GM12878 (cell line): ENCODE measurements around the gene ARHGAP26. TPM values are rescaled to one million over a fixed set of nuclear protein-coding genes. Genes with fewer than 3 reads are reported as not detected.

Experiments
- ATAC-seq: fragments of 200-7000 bp; cut with Tn5 transposase; 3 replicates; pipeline ENCODE4 v1.9.1; 2020; ENCODE audit warnings: mild to moderate bottlenecking, moderate library complexity
- BruUV-seq: library from RNA; stranded (reverse); fragments of 400-500 nt; replicated peaks from 2 replicates; lab custom pipeline; 2021; lab: Mats Ljungman, UMichigan
- CTCF ChIA-PET: fragments of 300-600 bp; sonication (Branson Sonifier 250); formaldehyde crosslinking; extraction: SDS; loops from one replicate; lab custom pipeline; 2021; ENCODE audit warnings: inconsistent platforms; lab: Yijun Ruan, JAX
- POLR2A ChIA-PET: fragments of 350-600 bp; formaldehyde crosslinking; extraction: SDS; loops from one replicate; lab custom pipeline; 2021; ENCODE audit warnings: inconsistent platforms; lab: Charles Lee
- RAD21 ChIA-PET: fragments of 300-600 bp; sonication (Branson Sonifier 250); formaldehyde crosslinking; loops from one replicate; lab custom pipeline; 2023; ENCODE audit warnings: antibody characterized with exemption; ENCODE audit not compliant: unreplicated experiment; lab: Charles Lee
- SMC1A ChIA-PET: fragments of 300-600 bp; sonication (Branson Sonifier 250); formaldehyde crosslinking; loops from one replicate; lab custom pipeline; 2023; ENCODE audit not compliant: unreplicated experiment, uncharacterized antibody; lab: Charles Lee
- DNase-seq: peaks from one replicate; pipeline ENCODE4 v3.0.0-alpha.2; 2011; ENCODE audit warnings: low read depth, low spot score
- FAIRE-seq: peaks from 3 replicates; lab custom pipeline; 2011; peaks lifted over from hg19 to GRCh38; lab: Jason Lieb, UNC
- H2AFZ ChIP-seq: 2 replicates; pipeline ENCODE4 v1.6.0; 2011; ENCODE audit warnings: low read depth, low read length, control low read depth; ENCODE audit not compliant: control insufficient read depth
- H3K27ac ChIP-seq: 2 replicates; pipeline ENCODE4 v1.5.1; 2011; ENCODE audit warnings: control low read depth; ENCODE audit not compliant: control insufficient read depth, insufficient read depth
- H3K27me3 ChIP-seq, 2 experiments: replicated peaks in 1 of 2; 2 replicates each; pipeline versions ENCODE4 v1.6.0 to v1.6.1; 2011; ENCODE audit warnings: low read length in 1 of 2; ENCODE audit not compliant: control insufficient read depth in 2 of 2, insufficient read depth in 2 of 2
- H3K36me3 ChIP-seq, 2 experiments: 2 replicates each; pipeline ENCODE4 v1.5.1; 2011; ENCODE audit warnings: low read length in 1 of 2; ENCODE audit not compliant: control insufficient read depth in 2 of 2, insufficient read depth in 2 of 2
- H3K4me1 ChIP-seq: 2 replicates; pipeline ENCODE4 v1.6.1; 2011; ENCODE audit warnings: mild to moderate bottlenecking, low read length, moderate library complexity, mixed read lengths; ENCODE audit not compliant: control insufficient read depth, insufficient read depth
- H3K4me2 ChIP-seq: 2 replicates; pipeline ENCODE4 v1.6.0; 2011; ENCODE audit warnings: control low read depth; ENCODE audit not compliant: control insufficient read depth, insufficient read depth
- H3K4me3 ChIP-seq: fragments of 200-600 bp; sonication (generic); 2 replicates; pipeline ENCODE4 v1.5.1; 2016
- H3K79me2 ChIP-seq: 2 replicates; pipeline ENCODE4 v1.6.0; 2011; ENCODE audit warnings: low read length; ENCODE audit not compliant: control insufficient read depth, insufficient read depth
- H3K9ac ChIP-seq: 2 replicates; pipeline ENCODE4 v1.8.0; 2011; ENCODE audit warnings: low read length, control low read depth, mixed read lengths; ENCODE audit not compliant: control insufficient read depth, insufficient read depth
- H3K9me3 ChIP-seq: replicated peaks from 3 replicates; pipeline ENCODE4 v1.5.1; 2011; ENCODE audit warnings: mild to moderate bottlenecking, low read length; ENCODE audit not compliant: control insufficient read depth, insufficient read depth
- H4K20me1 ChIP-seq: 2 replicates; pipeline ENCODE4 v1.6.0; 2011; ENCODE audit not compliant: control insufficient read depth, insufficient read depth
- BCL11A ChIP-seq: IDR thresholded peaks from 2 replicates; pipeline ENCODE4 v1.6.1; 2011; ENCODE audit warnings: low read depth, low read length
- BMI1 ChIP-seq: fragments of 450-650 bp; IDR thresholded peaks from 2 replicates; pipeline ENCODE4 v1.6.1; 2016; ENCODE audit warnings: mild to moderate bottlenecking, moderate library complexity, borderline replicate concordance
- CBFB ChIP-seq: IDR thresholded peaks from 2 replicates; pipeline ENCODE4 v1.6.1; 2016; ENCODE audit warnings: antibody characterized with exemption, low read depth
- CBX3 ChIP-seq: fragments of 200-600 bp; sonication (generic); IDR thresholded peaks from 2 replicates; pipeline ENCODE4 v1.6.1; 2016; ENCODE audit warnings: low read depth, borderline replicate concordance
- CHD4 ChIP-seq: fragments of 200-600 bp; sonication (generic); IDR thresholded peaks from 2 replicates; pipeline ENCODE4 v1.6.1; 2016; ENCODE audit warnings: mild to moderate bottlenecking
- GATAD2B ChIP-seq: fragments of 450-650 bp; conservative IDR thresholded peaks from 2 replicates; pipeline ENCODE4 v1.6.1; 2017; ENCODE audit warnings: low read depth, mild to moderate bottlenecking, moderate library complexity
- KLF5 ChIP-seq: fragments of 450-650 bp; IDR thresholded peaks from 2 replicates; pipeline ENCODE4 v1.6.1; 2014; ENCODE audit warnings: mild to moderate bottlenecking; ENCODE audit not compliant: partially characterized antibody
- LARP7 ChIP-seq: fragments of 450-650 bp; IDR thresholded peaks from 2 replicates; pipeline ENCODE4 v1.6.1; 2017; ENCODE audit warnings: mild to moderate bottlenecking
- NFXL1 ChIP-seq: fragments of 450-650 bp; IDR thresholded peaks from 2 replicates; pipeline ENCODE4 v1.6.1; 2017; ENCODE audit warnings: antibody characterized with exemption, mild to moderate bottlenecking, borderline replicate concordance
- NR2C2 ChIP-seq: IDR thresholded peaks from 2 replicates; pipeline ENCODE4 v1.6.1; 2011; ENCODE audit warnings: borderline replicate concordance, low read depth; ENCODE audit not compliant: control insufficient read depth, insufficient read length
- RBBP5 ChIP-seq: fragments of 200-600 bp; sonication (generic); conservative IDR thresholded peaks from 2 replicates; pipeline ENCODE4 v1.6.1; 2016
- WGBS: methylation state at CpG from one replicate; pipeline ENCODE4 v1.1.6; 2016; ENCODE audit warnings: low lambda C conversion rate; ENCODE audit not compliant: insufficient replicate concordance, insufficient coverage; ENCODE audit errors: missing lambda C conversion rate; 5-methylcytosine and 5-hydroxymethylcytosine counted together
- in situ Hi-C: fragments of 300-500 bp; cut with MboI; formaldehyde crosslinking; loops from 9 replicates; pipeline ENCODE4 v1.14.3; 2018; ENCODE audit warnings: mixed read lengths
- intact Hi-C: fragments of 100-400 bp; cut with micrococcal nuclease; formaldehyde crosslinking; loops from one replicate; pipeline ENCODE4 v1.14.2; 2022; ENCODE audit not compliant: unreplicated experiment
- polyA plus RNA-seq, 11 experiments: library from polyadenylated mRNA; depleted of rRNA in 4 of 11; unstranded in 6 of 11; stranded (reverse) in 5 of 11; fragments of >200 nt; fragmentation: Nextera tagmentation in 4 of 11; fragmentation: Illumina TruSeq in 1 of 11; extraction: Ambion mirVana in 4 of 11; extraction: Trizol in 1 of 11; gene quantifications; 1 replicate in 1 of 11; 2 replicates in 10 of 11; pipeline versions ENCODE4 v1.2.1 to v1.2.3, GENCODE V29; 2011 to 2016; ENCODE audit warnings: inconsistent platforms in 2 of 11, missing spikeins in 2 of 11, low read depth in 1 of 11
- total RNA-seq, 4 experiments: library from RNA; depleted of rRNA in 3 of 4; stranded (reverse); fragments of >200 nt in 3 of 4; fragmentation: Illumina TruSeq in 1 of 4; extraction: Trizol in 1 of 4; gene quantifications; 2 replicates each; pipeline versions ENCODE4 v1.2.1 to v1.2.3, GENCODE V29; 2013 to 2021

Gene ARHGAP26
- total and polyA plus RNA-seq, 10 of the 15 experiments (the other 5 are each of a cell fraction or from before 2014, with no cell fraction given) = 9.4 to 41.5 (median 19.3) TPM

DNA sequence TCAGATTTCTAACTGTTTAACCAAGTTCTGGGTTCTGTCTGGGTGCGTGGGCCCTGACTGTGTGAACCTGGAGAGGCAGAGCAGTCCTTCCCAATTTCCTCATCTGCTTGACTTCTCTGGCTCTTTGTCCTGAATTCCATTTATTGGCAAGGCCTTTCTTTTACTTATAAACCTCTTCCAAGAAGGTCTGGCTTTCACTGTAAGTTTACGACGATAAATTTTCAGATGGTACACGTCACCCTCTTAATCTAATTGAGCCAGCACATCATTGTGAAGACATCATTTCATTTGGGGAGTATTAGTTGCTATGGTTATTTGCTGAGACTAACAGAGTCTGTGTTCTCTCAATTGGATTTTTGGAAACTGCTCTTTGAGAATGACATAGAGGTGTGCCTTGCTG lies 92.4 kb downstream of the ARHGAP26 start:
- Histone ChIP-seq H3K27ac (no peak overlapping the region), H3K4me3 (no peak overlapping the region), H4K20me1 (no peaks in the 10 kb centered on the region; the same call in none of the 2 replicates), H3K36me3 (no peaks in the 10 kb centered on the region), H3K27me3 (no peaks in the 10 kb centered on the region), H2AFZ (no peak overlapping the region), H3K4me2 (no peak overlapping the region), H3K79me2 (no peaks in the 10 kb centered on the region), H3K4me1 (no peaks in the 10 kb centered on the region), H3K9ac (no peak overlapping the region), H3K9me3 (no peaks in the 10 kb centered on the region)
- WGBS = 75% methylated on average over 4 of the region's 4 CpGs
- in situ Hi-C loops = no loop called here
- no peak for ATAC-seq
- intact Hi-C loops = no loop called here
- ChIA-PET POLR2A (no interaction called here), SMC1A (interaction anchor here (0.6 to 3.6 kb wide), 2 partner anchors 115 to 138 kb away, joined by 3 to 12 read pairs; no protein-coding TSS in a partner anchor), RAD21 (interaction anchor here (1.1 kb wide), 1 partner anchor 26 kb away, joined by 3 read pairs; no protein-coding TSS in a partner anchor), CTCF (interaction anchor here (0.6 to 5.1 kb wide), 4 partner anchors 83 to 675 kb away, joined by 3 to 49 read pairs (median 6); no protein-coding TSS in a partner anchor)
- no peak for FAIRE-seq
- no peak for DNase-seq
- TF ChIP-seq BCL11A (no peak), RBBP5 (no peak), NFXL1 (no peak), GATAD2B (no peak), LARP7 (no peak), KLF5 (no peak), CHD4 (no peak), BMI1 (no peak), CBX3 (no peak), NR2C2 (no peak), CBFB (no peak)
- no TSS peak for BruUV-seq
